GM12878 (cell line): ENCODE data around the gene KLK5. TPM values are rescaled to one million over a fixed set of nuclear protein-coding genes. Genes with fewer than 3 reads are reported as not detected.

ENCODE experiments used
- ATF7 ChIP-seq: fragments of 450-650 bp; IDR thresholded peaks from 2 replicates; pipeline ENCODE4 v1.6.1; 2016; ENCODE audit warnings: low read depth, mild to moderate bottlenecking
- CHD1 ChIP-seq: IDR thresholded peaks from 2 replicates; pipeline ENCODE4 v1.6.1; 2012; ENCODE audit warnings: low read depth, low read length, improper control_type of control experiment
- CHD4 ChIP-seq: fragments of 200-600 bp; sonication (generic); IDR thresholded peaks from 2 replicates; pipeline ENCODE4 v1.6.1; 2016; ENCODE audit warnings: mild to moderate bottlenecking
- E2F8 ChIP-seq: fragments of 450-650 bp; IDR thresholded peaks from 2 replicates; pipeline ENCODE4 v1.6.1; 2018; ENCODE audit warnings: mild to moderate bottlenecking, low read depth, moderate library complexity; ENCODE audit not compliant: partially characterized antibody
- EGR1 ChIP-seq, 2 experiments: IDR thresholded peaks; 1 replicate in 1 of 2; 2 replicates in 1 of 2; pipeline ENCODE4 v1.6.1; 2011 to 2012; ENCODE audit warnings: low read depth in 2 of 2, low read length in 2 of 2, borderline replicate concordance in 1 of 2, mild to moderate bottlenecking in 1 of 2, moderate library complexity in 1 of 2
- FOS ChIP-seq: IDR thresholded peaks from 3 replicates; pipeline ENCODE4 v1.6.1; 2011; ENCODE audit warnings: borderline replicate concordance; ENCODE audit not compliant: insufficient read length; ENCODE audit errors: extremely low read depth
- HCFC1 ChIP-seq: fragments of 150-350 bp; IDR thresholded peaks from 2 replicates; pipeline ENCODE4 v1.6.1; 2014; ENCODE audit warnings: low read length
- HDGF ChIP-seq: fragments of 450-650 bp; IDR thresholded peaks from 2 replicates; pipeline ENCODE4 v1.6.1; 2016; ENCODE audit warnings: antibody characterized with exemption
- KDM1A ChIP-seq: fragments of 200-600 bp; sonication (generic); IDR thresholded peaks from 2 replicates; pipeline ENCODE4 v1.6.1; 2016; ENCODE audit warnings: borderline replicate concordance
- MXI1 ChIP-seq: fragments of 150-350 bp; IDR thresholded peaks from 2 replicates; pipeline ENCODE4 v1.6.1; 2011; ENCODE audit warnings: low read depth, mild to moderate bottlenecking, inconsistent platforms, low read length, improper control_type of control experiment
- TCF3 ChIP-seq: IDR thresholded peaks from 2 replicates; pipeline ENCODE4 v1.6.1; 2012; ENCODE audit warnings: low read depth, mild to moderate bottlenecking, low read length, borderline replicate concordance; ENCODE audit not compliant: insufficient read depth
- ZNF217 ChIP-seq: fragments of 450-650 bp; IDR thresholded peaks from 2 replicates; pipeline ENCODE4 v1.6.1; 2017; ENCODE audit warnings: antibody characterized with exemption, mild to moderate bottlenecking
- ZSCAN29 ChIP-seq: fragments of 450-650 bp; IDR thresholded peaks from 2 replicates; pipeline ENCODE4 v1.6.1; 2017; ENCODE audit warnings: mild to moderate bottlenecking, moderate library complexity
- polyA plus RNA-seq, 11 experiments: library from polyadenylated mRNA; depleted of rRNA in 4 of 11; unstranded in 6 of 11; stranded (reverse) in 5 of 11; fragments of >200 nt; fragmentation: Nextera tagmentation in 4 of 11; fragmentation: Illumina TruSeq in 1 of 11; extraction: Ambion mirVana in 4 of 11; extraction: Trizol in 1 of 11; gene quantifications; 1 replicate in 1 of 11; 2 replicates in 10 of 11; pipeline versions ENCODE4 v1.2.1 to v1.2.3, GENCODE V29; 2011 to 2016; ENCODE audit warnings: inconsistent platforms in 2 of 11, missing spikeins in 2 of 11, low read depth in 1 of 11
- total RNA-seq, 4 experiments: library from RNA; depleted of rRNA in 3 of 4; stranded (reverse); fragments of >200 nt in 3 of 4; fragmentation: Illumina TruSeq in 1 of 4; extraction: Trizol in 1 of 4; gene quantifications; 2 replicates each; pipeline versions ENCODE4 v1.2.1 to v1.2.3, GENCODE V29; 2013 to 2021
- TF ChIP-seq, protein P1 (sequence below), 3 experiments: IDR thresholded peaks in 2 of 3; conservative IDR thresholded peaks in 1 of 3; 2 replicates each; pipeline ENCODE4 v1.5.1; 2011; ENCODE audit warnings: low read depth in 3 of 3, low read length in 3 of 3, mild to moderate bottlenecking in 3 of 3, control low read depth in 2 of 3, moderate library complexity in 2 of 3, inconsistent platforms in 1 of 3, mixed read lengths in 1 of 3; ENCODE audit not compliant: control insufficient read depth in 2 of 3, insufficient read depth in 1 of 3; ENCODE audit errors: extremely low read depth in 1 of 3
- TF ChIP-seq, protein P2 (sequence below): fragments of 450-650 bp; IDR thresholded peaks from 2 replicates; pipeline ENCODE4 v1.6.1; 2017; ENCODE audit warnings: mild to moderate bottlenecking, moderate library complexity
- TF ChIP-seq, protein P3 (sequence below): fragments of 450-650 bp; IDR thresholded peaks from 2 replicates; pipeline ENCODE4 v1.6.1; 2017; ENCODE audit warnings: mild to moderate bottlenecking, low read depth, inconsistent platforms; ENCODE audit not compliant: poor library complexity, severe bottlenecking
- TF ChIP-seq, protein P4 (sequence below): fragments of 450-650 bp; IDR thresholded peaks from 2 replicates; pipeline ENCODE4 v1.6.1; 2016; ENCODE audit warnings: mild to moderate bottlenecking

KLK5 gene
- total and polyA plus RNA-seq, 10 of the 15 experiments (the other 5 are each of a cell fraction or from before 2014, with no cell fraction given): 0.16 TPM; not detected in 9

- no peak for TF ChIP-seq E2F8
- TF ChIP-seq, protein P1, sequence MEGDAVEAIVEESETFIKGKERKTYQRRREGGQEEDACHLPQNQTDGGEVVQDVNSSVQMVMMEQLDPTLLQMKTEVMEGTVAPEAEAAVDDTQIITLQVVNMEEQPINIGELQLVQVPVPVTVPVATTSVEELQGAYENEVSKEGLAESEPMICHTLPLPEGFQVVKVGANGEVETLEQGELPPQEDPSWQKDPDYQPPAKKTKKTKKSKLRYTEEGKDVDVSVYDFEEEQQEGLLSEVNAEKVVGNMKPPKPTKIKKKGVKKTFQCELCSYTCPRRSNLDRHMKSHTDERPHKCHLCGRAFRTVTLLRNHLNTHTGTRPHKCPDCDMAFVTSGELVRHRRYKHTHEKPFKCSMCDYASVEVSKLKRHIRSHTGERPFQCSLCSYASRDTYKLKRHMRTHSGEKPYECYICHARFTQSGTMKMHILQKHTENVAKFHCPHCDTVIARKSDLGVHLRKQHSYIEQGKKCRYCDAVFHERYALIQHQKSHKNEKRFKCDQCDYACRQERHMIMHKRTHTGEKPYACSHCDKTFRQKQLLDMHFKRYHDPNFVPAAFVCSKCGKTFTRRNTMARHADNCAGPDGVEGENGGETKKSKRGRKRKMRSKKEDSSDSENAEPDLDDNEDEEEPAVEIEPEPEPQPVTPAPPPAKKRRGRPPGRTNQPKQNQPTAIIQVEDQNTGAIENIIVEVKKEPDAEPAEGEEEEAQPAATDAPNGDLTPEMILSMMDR (IDR thresholded peaks at IDR 0.05 in 2 of 3, conservative IDR thresholded peaks at IDR 0.05 in 1 of 3; ENCODE audit: control insufficient read depth in 2 of 3, extremely low read depth in 1 of 3, insufficient read depth in 1 of 3, low read depth in 3 of 3, low read length in 3 of 3): no peak
- TF ChIP-seq CHD4: no peak
- TF ChIP-seq, protein P2, sequence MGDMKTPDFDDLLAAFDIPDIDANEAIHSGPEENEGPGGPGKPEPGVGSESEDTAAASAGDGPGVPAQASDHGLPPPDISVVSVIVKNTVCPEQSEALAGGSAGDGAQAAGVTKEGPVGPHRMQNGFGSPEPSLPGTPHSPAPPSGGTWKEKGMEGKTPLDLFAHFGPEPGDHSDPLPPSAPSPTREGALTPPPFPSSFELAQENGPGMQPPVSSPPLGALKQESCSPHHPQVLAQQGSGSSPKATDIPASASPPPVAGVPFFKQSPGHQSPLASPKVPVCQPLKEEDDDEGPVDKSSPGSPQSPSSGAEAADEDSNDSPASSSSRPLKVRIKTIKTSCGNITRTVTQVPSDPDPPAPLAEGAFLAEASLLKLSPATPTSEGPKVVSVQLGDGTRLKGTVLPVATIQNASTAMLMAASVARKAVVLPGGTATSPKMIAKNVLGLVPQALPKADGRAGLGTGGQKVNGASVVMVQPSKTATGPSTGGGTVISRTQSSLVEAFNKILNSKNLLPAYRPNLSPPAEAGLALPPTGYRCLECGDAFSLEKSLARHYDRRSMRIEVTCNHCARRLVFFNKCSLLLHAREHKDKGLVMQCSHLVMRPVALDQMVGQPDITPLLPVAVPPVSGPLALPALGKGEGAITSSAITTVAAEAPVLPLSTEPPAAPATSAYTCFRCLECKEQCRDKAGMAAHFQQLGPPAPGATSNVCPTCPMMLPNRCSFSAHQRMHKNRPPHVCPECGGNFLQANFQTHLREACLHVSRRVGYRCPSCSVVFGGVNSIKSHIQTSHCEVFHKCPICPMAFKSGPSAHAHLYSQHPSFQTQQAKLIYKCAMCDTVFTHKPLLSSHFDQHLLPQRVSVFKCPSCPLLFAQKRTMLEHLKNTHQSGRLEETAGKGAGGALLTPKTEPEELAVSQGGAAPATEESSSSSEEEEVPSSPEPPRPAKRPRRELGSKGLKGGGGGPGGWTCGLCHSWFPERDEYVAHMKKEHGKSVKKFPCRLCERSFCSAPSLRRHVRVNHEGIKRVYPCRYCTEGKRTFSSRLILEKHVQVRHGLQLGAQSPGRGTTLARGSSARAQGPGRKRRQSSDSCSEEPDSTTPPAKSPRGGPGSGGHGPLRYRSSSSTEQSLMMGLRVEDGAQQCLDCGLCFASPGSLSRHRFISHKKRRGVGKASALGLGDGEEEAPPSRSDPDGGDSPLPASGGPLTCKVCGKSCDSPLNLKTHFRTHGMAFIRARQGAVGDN: peak; percentile 99
- TF ChIP-seq, protein P3, sequence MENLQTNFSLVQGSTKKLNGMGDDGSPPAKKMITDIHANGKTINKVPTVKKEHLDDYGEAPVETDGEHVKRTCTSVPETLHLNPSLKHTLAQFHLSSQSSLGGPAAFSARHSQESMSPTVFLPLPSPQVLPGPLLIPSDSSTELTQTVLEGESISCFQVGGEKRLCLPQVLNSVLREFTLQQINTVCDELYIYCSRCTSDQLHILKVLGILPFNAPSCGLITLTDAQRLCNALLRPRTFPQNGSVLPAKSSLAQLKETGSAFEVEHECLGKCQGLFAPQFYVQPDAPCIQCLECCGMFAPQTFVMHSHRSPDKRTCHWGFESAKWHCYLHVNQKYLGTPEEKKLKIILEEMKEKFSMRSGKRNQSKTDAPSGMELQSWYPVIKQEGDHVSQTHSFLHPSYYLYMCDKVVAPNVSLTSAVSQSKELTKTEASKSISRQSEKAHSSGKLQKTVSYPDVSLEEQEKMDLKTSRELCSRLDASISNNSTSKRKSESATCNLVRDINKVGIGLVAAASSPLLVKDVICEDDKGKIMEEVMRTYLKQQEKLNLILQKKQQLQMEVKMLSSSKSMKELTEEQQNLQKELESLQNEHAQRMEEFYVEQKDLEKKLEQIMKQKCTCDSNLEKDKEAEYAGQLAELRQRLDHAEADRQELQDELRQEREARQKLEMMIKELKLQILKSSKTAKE: peak; percentile 92
- TF ChIP-seq FOS: peak; percentile 31
- TF ChIP-seq ZSCAN29: no peak; the same call in 1 of the 2 replicates
- peak; percentile 84 for TF ChIP-seq MXI1
- TF ChIP-seq HCFC1: no peak
- no peak for TF ChIP-seq KDM1A
- TF ChIP-seq, protein P4, sequence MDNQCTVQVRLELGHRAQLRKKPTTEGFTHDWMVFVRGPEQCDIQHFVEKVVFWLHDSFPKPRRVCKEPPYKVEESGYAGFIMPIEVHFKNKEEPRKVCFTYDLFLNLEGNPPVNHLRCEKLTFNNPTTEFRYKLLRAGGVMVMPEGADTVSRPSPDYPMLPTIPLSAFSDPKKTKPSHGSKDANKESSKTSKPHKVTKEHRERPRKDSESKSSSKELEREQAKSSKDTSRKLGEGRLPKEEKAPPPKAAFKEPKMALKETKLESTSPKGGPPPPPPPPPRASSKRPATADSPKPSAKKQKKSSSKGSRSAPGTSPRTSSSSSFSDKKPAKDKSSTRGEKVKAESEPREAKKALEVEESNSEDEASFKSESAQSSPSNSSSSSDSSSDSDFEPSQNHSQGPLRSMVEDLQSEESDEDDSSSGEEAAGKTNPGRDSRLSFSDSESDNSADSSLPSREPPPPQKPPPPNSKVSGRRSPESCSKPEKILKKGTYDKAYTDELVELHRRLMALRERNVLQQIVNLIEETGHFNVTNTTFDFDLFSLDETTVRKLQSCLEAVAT: peak; percentile 93
- peak; percentile 99 for TF ChIP-seq ATF7
- 0 out of 3 replicates have a peak, but pooled peaks of 1 of the 2 experiments have one; percentile 12 for TF ChIP-seq EGR1 (IDR thresholded peaks at IDR 0.05; ENCODE audit: borderline replicate concordance in 1 of 2, low read depth in 2 of 2, low read length in 2 of 2)
- TF ChIP-seq ZNF217: no peak
- peak; percentile 76; the same call in 1 of the 2 replicates for TF ChIP-seq TCF3
- TF ChIP-seq HDGF: peak; percentile 55; the same call in 1 of the 2 replicates
- peak; percentile 86 for TF ChIP-seq CHD1
Measured at GRCh38 chr19:50896591-50897190, 56.1 kb downstream of the KLK5 start (continued).
